ELR (cell line): ENCODE measurements around the gene ECM1.
A peak's percentile ranks its signal among the peaks of the same experiment; 100 is the strongest.

Experiments used
- DNase-seq: peaks from one replicate; pipeline ENCODE4 v3.0.0-alpha.2; 2015; ENCODE audit warnings: low read depth

Gene ECM1

GRCh38 chr1:150507912-150508864 lies at the start of gene ECM1:
Gene ECM1 (plus strand): TSS chr1:150508109. CDS start chr1:150508210, 101 bp downstream.
- peak; percentile 88 for DNase-seq

- peak; percentile 74 for DNase-seq
Observed at GRCh38 chr1:150464422-150464826, 43.5 kb upstream of the ECM1 start.

- no peak for DNase-seq
Observed at GRCh38 chr1:150466964-150467363, 40.9 kb upstream of the ECM1 start.

- no peak for DNase-seq
Observed at GRCh38 chr1:150469291-150469690, 38.6 kb upstream of the ECM1 start.

GRCh38 chr1:150472601-150473200 lies 35.2 kb upstream of the ECM1 start:
- DNase-seq, result no peak

- DNase-seq, result no peak
Observed at GRCh38 chr1:150473659-150474058, 34.2 kb upstream of the ECM1 start.

- no peak for DNase-seq
Observed at GRCh38 chr1:150474869-150475268, 33.0 kb upstream of the ECM1 start.

- DNase-seq, result no peak
Observed at GRCh38 chr1:150476754-150477153, 31.2 kb upstream of the ECM1 start.

- DNase-seq, result peak; percentile 17
Observed at GRCh38 chr1:150477320-150477719, 30.6 kb upstream of the ECM1 start.

- DNase-seq, result peak; percentile 93
Observed at GRCh38 chr1:150477733-150478132, 30.2 kb upstream of the ECM1 start.

GRCh38 chr1:150479370-150479769 lies 28.5 kb upstream of the ECM1 start:
- no peak for DNase-seq

- DNase-seq, result no peak
Observed at GRCh38 chr1:150479927-150480352, 28.0 kb upstream of the ECM1 start.

- DNase-seq, result peak; percentile 88
Observed at GRCh38 chr1:150484431-150484830, 23.5 kb upstream of the ECM1 start.

GRCh38 chr1:150484861-150485260 lies 23.0 kb upstream of the ECM1 start:
- peak; percentile 64 for DNase-seq

GRCh38 chr1:150486966-150487762 lies 20.7 kb upstream of the ECM1 start, which contains the start of gene TARS2:
Gene TARS2 (plus strand): TSS chr1:150487419. CDS start chr1:150487451, 32 bp downstream.
- DNase-seq, result peak; percentile 99

GRCh38 chr1:150487763-150488115 lies 20.2 kb upstream of the ECM1 start:
- DNase-seq, result peak; percentile 27

- peak; percentile 27 for DNase-seq
Observed at GRCh38 chr1:150493175-150493574, 14.7 kb upstream of the ECM1 start.

GRCh38 chr1:150498342-150498741 lies 9.6 kb upstream of the ECM1 start:
- DNase-seq, result no peak

GRCh38 chr1:150505431-150505830 lies 2.5 kb upstream of the ECM1 start:
- no peak for DNase-seq

- no peak for DNase-seq
Observed at GRCh38 chr1:150508982-150509381, 1.1 kb downstream of the ECM1 start.

- DNase-seq, result no peak
Observed at GRCh38 chr1:150511551-150511950, 3.6 kb downstream of the ECM1 start.

GRCh38 chr1:150511985-150512660 lies 4.2 kb downstream of the ECM1 start:
- no peak for DNase-seq
